Cardiac fibroblast (primary cell): ENCODE data around the gene PYY.
"Not testable (repeated sequence)": the region's sequence is repeated elsewhere in the genome, so short reads cannot be mapped to it uniquely, and the experiment has no call there.

ENCODE experiments used
- DNase-seq, 2 donors: peaks; one replicate each; pipeline versions ENCODE4 v3.0.0 to v3.0.0-alpha.2; 2010; ENCODE audit warnings: low read depth in 2 of 2
- H3K4me3 ChIP-seq, 2 donors: replicated peaks in 1 of 2; 1 replicate in 1 of 2; 2 replicates in 1 of 2; pipeline ENCODE4 v1.5.1; 2011; ENCODE audit warnings: low read depth in 2 of 2, low read length in 2 of 2, mild to moderate bottlenecking in 2 of 2, moderate library complexity in 1 of 2
- CTCF ChIP-seq: IDR thresholded peaks from one replicate; pipeline ENCODE4 v1.5.1; 2011; ENCODE audit warnings: low read depth, mild to moderate bottlenecking, low read length, inconsistent platforms

The PYY gene

GRCh38 chr17:43946781-43947180 is 7.0 kb downstream of the PYY start:
- TF ChIP-seq CTCF: no peak
- H3K4me3 ChIP-seq: no peak overlapping the region
- no peak for DNase-seq

GRCh38 chr17:43945074-43945829 is 8.5 kb downstream of the PYY start:
- peak in 1 of 2 donors; percentile 33 for DNase-seq
- TF ChIP-seq CTCF: no peak
- H3K4me3 ChIP-seq: no peak overlapping the region

GRCh38 chr17:43942051-43942685 is 11.6 kb downstream of the PYY start, which contains the start of gene PPY:
Gene PPY, minus strand, starts transcription at chr17:43942476. Its CDS starts 822 bp downstream, at chr17:43941654.
- no peak within 1 kb of the TSS for H3K4me3 ChIP-seq
- TF ChIP-seq CTCF: no peak
- no peak for DNase-seq

GRCh38 chr17:43940630-43941029 is 13.1 kb downstream of the PYY start:
- H3K4me3 ChIP-seq: no peak overlapping the region
- TF ChIP-seq CTCF: peak; percentile 75
- peak; percentile 38 to 42 for DNase-seq

GRCh38 chr17:43939886-43940285 is 13.9 kb downstream of the PYY start:
- no peak for DNase-seq
- TF ChIP-seq CTCF: no peak
- no peak overlapping the region for H3K4me3 ChIP-seq

GRCh38 chr17:43939452-43939851 is 14.3 kb downstream of the PYY start:
- H3K4me3 ChIP-seq, DNase-seq: not testable (repeated sequence)

GRCh38 chr17:43938838-43939182 is 14.9 kb downstream of the PYY start:
- no peak for DNase-seq
- H3K4me3 ChIP-seq: no peak overlapping the region
- no peak for TF ChIP-seq CTCF
